Measurements from ENCODE around the gene SPARC.
A peak's percentile ranks its signal among the peaks of the same experiment; 100 is the strongest.

The SPARC gene

DNA sequence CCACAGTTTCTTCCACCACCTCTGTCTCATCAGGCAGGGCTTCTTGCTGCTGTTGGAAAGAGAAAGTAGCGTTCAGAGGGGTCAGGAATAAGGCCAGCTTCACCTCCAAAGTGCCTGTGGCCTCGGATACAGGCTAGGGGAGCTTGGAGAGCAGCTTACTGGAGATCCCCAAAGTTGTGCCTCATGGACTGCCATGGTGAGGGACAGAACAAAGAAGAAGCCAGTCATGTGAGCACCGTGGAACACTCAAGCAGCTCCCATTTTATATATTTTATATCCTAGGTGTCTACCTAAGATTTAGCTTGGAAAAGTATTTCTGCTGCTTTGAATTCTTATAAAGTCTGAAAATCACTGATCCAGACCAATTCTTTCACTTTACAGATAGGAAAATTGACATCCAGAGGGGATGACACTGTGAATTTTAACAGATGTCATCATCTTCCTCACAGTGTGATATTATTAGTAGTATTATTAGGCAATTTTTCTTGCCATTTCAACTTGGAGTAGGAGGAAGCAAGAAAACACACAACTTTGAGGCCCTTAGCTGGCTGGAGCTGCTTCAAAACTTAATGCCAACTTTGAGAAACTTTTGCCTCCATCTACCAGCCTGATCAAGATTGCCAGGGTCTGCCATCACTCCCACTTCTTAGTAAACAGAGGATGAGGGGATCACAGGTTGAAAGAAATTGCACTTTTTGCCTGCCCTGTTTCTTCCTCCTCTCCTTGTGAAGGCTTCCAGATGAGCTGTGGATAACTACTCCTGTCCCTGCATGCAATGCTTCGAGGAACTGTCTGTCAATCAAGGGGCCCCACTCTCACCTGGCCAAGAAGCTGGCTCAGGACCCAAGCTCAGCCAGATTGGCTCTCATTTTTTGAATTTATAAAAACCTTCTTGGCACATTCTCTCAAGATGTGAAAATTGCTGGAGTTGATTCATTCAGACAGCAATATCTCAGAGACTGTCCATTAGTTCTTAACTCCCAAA, 11.8 kb downstream of the SPARC start:
- no peak overlapping the region for H3K4me3 ChIP-seq (ENCODE audit: control insufficient read depth, low read depth, low read length)
- no peak for DNase-seq (ENCODE audit: low read depth)
- TF ChIP-seq, protein P1, sequence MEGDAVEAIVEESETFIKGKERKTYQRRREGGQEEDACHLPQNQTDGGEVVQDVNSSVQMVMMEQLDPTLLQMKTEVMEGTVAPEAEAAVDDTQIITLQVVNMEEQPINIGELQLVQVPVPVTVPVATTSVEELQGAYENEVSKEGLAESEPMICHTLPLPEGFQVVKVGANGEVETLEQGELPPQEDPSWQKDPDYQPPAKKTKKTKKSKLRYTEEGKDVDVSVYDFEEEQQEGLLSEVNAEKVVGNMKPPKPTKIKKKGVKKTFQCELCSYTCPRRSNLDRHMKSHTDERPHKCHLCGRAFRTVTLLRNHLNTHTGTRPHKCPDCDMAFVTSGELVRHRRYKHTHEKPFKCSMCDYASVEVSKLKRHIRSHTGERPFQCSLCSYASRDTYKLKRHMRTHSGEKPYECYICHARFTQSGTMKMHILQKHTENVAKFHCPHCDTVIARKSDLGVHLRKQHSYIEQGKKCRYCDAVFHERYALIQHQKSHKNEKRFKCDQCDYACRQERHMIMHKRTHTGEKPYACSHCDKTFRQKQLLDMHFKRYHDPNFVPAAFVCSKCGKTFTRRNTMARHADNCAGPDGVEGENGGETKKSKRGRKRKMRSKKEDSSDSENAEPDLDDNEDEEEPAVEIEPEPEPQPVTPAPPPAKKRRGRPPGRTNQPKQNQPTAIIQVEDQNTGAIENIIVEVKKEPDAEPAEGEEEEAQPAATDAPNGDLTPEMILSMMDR (conservative IDR thresholded peaks at IDR 0.05; ENCODE audit: control insufficient read depth, insufficient read depth, low read depth, low read length), result no peak

DNA sequence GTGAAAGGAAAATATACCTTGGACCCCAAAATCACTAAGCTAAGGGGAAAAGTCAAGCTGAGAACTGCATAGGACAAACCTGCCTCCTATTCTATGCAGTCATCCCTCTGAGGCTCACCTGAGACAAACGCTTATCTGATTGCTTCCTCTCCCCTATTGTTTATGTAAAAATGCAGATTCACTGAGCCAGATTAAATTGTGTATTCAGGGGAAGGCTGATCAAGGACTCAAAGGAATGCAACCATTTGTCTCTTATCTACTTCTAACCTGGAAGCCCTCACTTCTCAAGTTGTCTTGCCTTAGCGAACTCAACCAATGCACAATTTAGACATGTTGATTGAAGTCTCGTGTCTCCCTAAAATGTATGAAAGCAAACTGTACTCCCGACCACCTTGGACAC, 13.3 kb downstream of the SPARC start:
- no peak overlapping the region for H3K4me3 ChIP-seq (ENCODE audit: control insufficient read depth, low read depth, low read length)
- TF ChIP-seq, protein P1 (conservative IDR thresholded peaks at IDR 0.05; ENCODE audit: control insufficient read depth, insufficient read depth, low read depth, low read length), result no peak
- no peak for DNase-seq (ENCODE audit: low read depth)

DNA sequence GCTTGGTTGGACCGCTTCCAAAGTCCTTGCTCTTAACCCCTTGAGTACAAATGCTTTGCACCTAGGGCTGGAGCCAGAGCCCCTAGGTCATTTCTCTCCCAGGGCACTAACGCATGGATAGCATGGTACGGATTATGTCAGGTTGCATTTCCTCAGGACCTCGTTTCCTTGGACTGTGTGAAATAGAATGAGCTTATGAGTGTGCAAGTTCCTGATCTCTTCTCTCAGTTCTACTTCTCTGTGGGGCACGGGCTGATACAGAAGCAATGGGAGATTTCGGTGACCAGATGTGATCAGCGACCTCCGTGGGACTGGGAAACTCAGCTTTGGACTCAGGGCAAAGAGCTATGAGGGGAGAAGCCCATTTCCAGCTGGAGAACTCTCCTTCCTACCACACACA, 14.2 kb downstream of the SPARC start:
- no peak overlapping the region for H3K4me3 ChIP-seq (ENCODE audit: control insufficient read depth, low read depth, low read length)
- TF ChIP-seq, protein P1 (conservative IDR thresholded peaks at IDR 0.05; ENCODE audit: control insufficient read depth, insufficient read depth, low read depth, low read length), result no peak
- no peak for DNase-seq (ENCODE audit: low read depth)

DNA sequence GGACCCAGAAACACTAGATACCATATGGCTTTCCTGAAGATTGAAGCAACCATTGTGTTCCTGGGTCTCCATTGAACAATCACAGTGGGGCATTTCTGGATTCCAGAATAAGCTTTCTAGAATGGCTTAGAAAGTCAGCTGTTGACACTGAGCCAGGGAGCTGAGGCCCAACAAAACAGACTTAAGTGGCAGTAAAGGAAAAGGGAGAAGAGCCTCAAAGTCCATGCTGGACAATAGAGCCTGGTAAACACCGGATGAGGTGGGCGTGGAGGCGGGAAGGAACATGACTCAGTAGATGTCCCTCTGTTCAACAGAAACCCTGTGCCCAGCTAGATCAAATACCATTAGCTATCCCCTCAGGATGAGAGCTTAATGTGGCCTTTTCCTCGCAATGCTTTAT, 14.8 kb downstream of the SPARC start:
- TF ChIP-seq, protein P1 (conservative IDR thresholded peaks at IDR 0.05; ENCODE audit: control insufficient read depth, insufficient read depth, low read depth, low read length), result no peak
- peak; percentile 88 for DNase-seq (ENCODE audit: low read depth)
- H3K4me3 ChIP-seq (ENCODE audit: control insufficient read depth, low read depth, low read length), result no peak overlapping the region

DNA sequence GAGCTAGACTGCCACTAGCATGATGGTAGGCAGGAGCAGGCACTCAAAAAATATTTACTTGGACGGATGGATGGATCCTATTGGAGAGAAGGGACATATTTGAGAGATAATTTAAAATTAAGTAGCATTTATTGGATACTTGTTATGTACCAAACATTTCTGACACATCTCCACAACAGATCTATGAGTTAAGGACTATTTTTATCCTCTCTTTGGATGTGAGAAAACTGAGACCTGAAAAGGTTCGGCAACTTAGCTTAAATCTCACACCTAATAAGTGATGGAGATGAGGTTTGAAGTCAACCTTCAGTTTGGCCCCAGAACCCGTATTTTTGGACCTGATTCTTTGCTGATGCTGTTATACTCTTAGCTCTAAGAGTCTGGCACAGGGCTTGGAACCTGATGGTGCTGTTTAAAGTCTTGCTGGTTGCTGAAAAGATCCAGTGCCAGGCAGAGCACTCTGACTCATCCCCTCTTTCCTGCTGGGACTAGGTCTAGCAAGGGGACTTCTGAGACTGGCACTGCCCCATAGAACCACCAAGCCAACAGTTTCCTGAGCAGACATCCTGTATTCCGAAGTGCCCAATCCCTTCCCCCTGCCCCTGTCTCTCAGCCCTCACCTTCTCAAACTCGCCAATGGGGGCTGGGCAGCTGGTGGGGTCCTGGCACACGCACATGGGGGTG, 15.6 kb downstream of the SPARC start:
- TF ChIP-seq, protein P1 (conservative IDR thresholded peaks at IDR 0.05; ENCODE audit: control insufficient read depth, insufficient read depth, low read depth, low read length), result no peak
- DNase-seq (ENCODE audit: low read depth), result peak; percentile 66
- H3K4me3 ChIP-seq (ENCODE audit: control insufficient read depth, low read depth, low read length), result no peak overlapping the region

DNA sequence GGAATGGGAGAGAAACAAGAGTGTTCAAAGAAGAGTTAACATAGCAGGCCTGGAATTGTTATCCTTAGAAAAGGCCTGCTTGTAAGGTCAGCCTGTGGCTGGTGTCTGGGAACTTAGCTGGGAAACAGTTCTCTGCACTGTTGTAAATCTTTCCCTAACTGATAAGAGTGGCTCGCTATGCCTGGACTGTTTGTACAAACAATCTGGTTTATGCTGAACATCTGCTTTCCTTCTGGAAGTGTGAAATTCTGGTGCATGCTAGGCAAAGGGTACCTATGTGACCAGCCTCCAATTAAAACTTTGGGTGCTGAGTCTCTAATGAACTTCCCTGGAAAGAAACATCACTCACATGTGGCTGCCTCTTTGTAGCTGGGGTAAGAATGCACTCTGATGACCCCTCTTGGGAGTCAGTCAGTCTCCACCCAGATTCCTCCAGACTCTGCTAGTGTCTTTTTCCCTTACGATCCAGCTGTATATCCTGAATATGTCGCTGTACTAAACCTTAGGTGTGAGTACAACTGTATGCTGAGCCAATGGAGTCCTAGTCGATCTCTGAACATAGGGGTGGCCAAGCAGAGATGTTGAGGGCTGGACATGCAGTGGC, 16.5 kb downstream of the SPARC start:
- DNase-seq (ENCODE audit: low read depth), result peak; percentile 54
- no peak overlapping the region for H3K4me3 ChIP-seq (ENCODE audit: control insufficient read depth, low read depth, low read length)
- TF ChIP-seq, protein P1 (conservative IDR thresholded peaks at IDR 0.05; ENCODE audit: control insufficient read depth, insufficient read depth, low read depth, low read length), result no peak
